Measurements from ENCODE around the gene QPCTL.

Gene QPCTL

DNA sequence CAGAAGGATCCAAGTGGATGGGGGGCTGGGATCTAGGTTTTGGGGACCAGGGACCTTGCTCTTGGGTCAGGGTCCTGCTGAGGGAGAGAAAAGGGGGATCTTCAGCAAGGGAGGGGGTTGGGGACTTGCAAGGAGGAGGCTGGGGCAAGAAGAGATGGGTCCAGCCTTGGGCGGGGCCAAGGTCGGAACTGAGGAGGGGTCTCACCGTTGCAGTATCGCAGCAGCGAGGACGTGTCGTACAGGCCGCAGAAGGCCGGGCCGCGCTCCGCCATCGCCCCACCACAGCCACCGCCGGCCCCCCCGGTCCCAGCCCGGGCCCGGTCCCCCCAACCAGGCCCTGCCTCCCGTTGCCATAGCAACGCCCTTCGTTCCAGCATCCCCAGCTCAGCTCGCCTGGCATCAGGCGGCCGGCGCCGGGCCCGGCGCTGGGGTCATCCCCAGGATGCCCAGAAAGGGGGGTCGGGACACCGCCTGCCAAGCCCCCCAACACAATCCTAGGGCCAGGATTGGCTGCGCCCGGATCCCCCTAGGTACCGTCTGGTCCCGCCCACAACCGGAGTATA lies 47.3 kb upstream of the QPCTL start:
- Histone ChIP-seq H3K27me3 (ENCODE audit: insufficient read depth, low read length) (no peaks in the 10 kb centered on the region), H3F3A (ENCODE audit: insufficient read depth, low read length) (0 out of 2 replicates have a peak, but pooled peaks cover 3% of the 10 kb centered on the region), H3K9me2 (ENCODE audit: low read depth, low read length) (no peaks in the 10 kb centered on the region), H4K20me1 (ENCODE audit: insufficient read depth, low read length) (no peaks in the 10 kb centered on the region), H3K9ac (ENCODE audit: low read length) (no peak overlapping the region), H3K27ac (ENCODE audit: low read depth, low read length, poor library complexity, severe bottlenecking) (no peak overlapping the region), H3K4me3 (ENCODE audit: low read depth, low read length, poor library complexity, severe bottlenecking) (peak overlapping the region; percentile 65), H2AFZ (ENCODE audit: low read length) (no peak overlapping the region), H3K9me3 (ENCODE audit: low read length) (no peaks in the 10 kb centered on the region), H3K4me2 (ENCODE audit: low read length) (peak overlapping the region; percentile 70), H3K4me1 (ENCODE audit: insufficient read depth, low read length, severe bottlenecking) (peaks cover 35% of the 10 kb centered on the region), H3K36me3 (ENCODE audit: insufficient read depth, low read length) (no peaks in the 10 kb centered on the region), H3K79me2 (ENCODE audit: insufficient read depth, low read length) (no peaks in the 10 kb centered on the region)
- TF ChIP-seq EZH2 (IDR thresholded peaks at IDR 0.05; ENCODE audit: borderline replicate concordance, low read length): no peak
- TF ChIP-seq, protein P1, sequence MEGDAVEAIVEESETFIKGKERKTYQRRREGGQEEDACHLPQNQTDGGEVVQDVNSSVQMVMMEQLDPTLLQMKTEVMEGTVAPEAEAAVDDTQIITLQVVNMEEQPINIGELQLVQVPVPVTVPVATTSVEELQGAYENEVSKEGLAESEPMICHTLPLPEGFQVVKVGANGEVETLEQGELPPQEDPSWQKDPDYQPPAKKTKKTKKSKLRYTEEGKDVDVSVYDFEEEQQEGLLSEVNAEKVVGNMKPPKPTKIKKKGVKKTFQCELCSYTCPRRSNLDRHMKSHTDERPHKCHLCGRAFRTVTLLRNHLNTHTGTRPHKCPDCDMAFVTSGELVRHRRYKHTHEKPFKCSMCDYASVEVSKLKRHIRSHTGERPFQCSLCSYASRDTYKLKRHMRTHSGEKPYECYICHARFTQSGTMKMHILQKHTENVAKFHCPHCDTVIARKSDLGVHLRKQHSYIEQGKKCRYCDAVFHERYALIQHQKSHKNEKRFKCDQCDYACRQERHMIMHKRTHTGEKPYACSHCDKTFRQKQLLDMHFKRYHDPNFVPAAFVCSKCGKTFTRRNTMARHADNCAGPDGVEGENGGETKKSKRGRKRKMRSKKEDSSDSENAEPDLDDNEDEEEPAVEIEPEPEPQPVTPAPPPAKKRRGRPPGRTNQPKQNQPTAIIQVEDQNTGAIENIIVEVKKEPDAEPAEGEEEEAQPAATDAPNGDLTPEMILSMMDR (IDR thresholded peaks at IDR 0.05; ENCODE audit: low read length): no peak

DNA sequence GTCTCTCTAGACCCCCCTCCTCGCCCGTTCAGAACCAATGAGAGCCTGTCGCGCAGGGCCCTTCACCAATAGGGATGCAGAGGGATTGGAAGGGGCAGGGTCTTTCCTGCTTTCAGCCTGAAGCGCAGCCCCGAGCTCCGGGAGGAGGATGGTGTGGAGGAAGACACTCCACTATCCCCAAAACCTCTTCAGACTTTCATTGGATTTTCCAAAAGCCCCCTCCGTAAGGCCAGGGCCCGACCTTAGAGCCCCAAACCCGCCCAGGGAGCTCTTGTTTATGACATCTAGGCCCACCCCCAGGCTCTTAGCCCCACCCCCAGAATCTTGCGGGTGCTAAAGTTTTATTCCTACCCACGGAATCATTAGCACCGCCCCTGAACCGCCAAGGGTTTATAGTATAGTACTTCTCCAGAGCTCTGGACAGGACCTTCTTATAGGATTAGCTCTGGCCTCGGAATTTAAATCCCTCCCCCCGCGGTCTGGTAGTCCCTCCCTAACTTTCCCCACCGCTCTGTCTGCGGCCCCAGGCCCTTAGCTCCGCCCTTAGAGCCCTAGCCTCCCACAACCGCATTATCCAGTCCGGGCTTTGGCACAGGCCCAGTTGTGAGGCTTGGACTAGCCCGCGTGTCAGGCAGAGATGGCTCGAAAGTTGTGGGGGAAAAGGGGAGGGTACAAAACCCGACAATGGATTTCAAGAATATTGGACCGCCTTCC lies 46.7 kb upstream of the QPCTL start:
- Histone ChIP-seq H3K4me3 (ENCODE audit: low read depth, low read length, poor library complexity, severe bottlenecking) (peak overlapping the region; percentile 65), H3K36me3 (ENCODE audit: insufficient read depth, low read length) (no peaks in the 10 kb centered on the region), H3K27ac (ENCODE audit: low read depth, low read length, poor library complexity, severe bottlenecking) (no peak overlapping the region), H3K9me2 (ENCODE audit: low read depth, low read length) (no peaks in the 10 kb centered on the region), H3K79me2 (ENCODE audit: insufficient read depth, low read length) (no peaks in the 10 kb centered on the region), H3F3A (ENCODE audit: insufficient read depth, low read length) (0 out of 2 replicates have a peak, but pooled peaks cover 3% of the 10 kb centered on the region), H3K9me3 (ENCODE audit: low read length) (no peaks in the 10 kb centered on the region), H4K20me1 (ENCODE audit: insufficient read depth, low read length) (no peaks in the 10 kb centered on the region), H3K27me3 (ENCODE audit: insufficient read depth, low read length) (no peaks in the 10 kb centered on the region), H2AFZ (ENCODE audit: low read length) (peak overlapping the region; percentile 97; the same call in 1 of the 2 replicates), H3K9ac (ENCODE audit: low read length) (peak overlapping the region; percentile 40; the same call in 1 of the 2 replicates), H3K4me1 (ENCODE audit: insufficient read depth, low read length, severe bottlenecking) (peaks cover 33% of the 10 kb centered on the region), H3K4me2 (ENCODE audit: low read length) (peak overlapping the region; percentile 70)
- TF ChIP-seq EZH2 (IDR thresholded peaks at IDR 0.05; ENCODE audit: borderline replicate concordance, low read length): no peak
- TF ChIP-seq, protein P1 (IDR thresholded peaks at IDR 0.05; ENCODE audit: low read length): no peak

DNA sequence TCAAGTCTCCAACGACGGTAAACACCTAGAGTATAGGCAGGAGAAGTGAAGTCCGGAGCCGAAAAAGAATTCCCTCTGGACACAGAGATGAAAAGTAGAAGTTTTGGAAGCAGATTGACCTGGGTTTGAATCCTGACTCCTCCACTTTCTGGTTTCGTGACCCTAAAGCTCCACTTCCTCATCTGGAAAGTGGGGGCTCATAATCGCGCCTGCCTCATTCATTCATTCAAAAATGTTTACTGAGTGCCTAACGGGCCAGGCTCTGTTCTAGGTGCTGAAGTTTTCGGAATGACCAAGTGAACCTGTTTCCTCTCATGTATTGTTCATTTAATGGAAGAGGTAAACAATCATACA lies 46.1 kb upstream of the QPCTL start:
- no peaks in the 10 kb centered on the region for H3K27me3 ChIP-seq (ENCODE audit: insufficient read depth, low read length)
- no peaks in the 10 kb centered on the region for H3K9me3 ChIP-seq (ENCODE audit: low read length)
- peak overlapping the region; percentile 70 for H3K4me2 ChIP-seq (ENCODE audit: low read length)
- peak overlapping the region; percentile 97; the same call in 1 of the 2 replicates for H2AFZ ChIP-seq (ENCODE audit: low read length)
- peak overlapping the region; percentile 65 for H3K4me3 ChIP-seq (ENCODE audit: low read depth, low read length, poor library complexity, severe bottlenecking)
- H3K36me3 ChIP-seq (ENCODE audit: insufficient read depth, low read length): no peaks in the 10 kb centered on the region
- H3K9ac ChIP-seq (ENCODE audit: low read length): peak overlapping the region; percentile 40; the same call in 1 of the 2 replicates
- 0 out of 2 replicates have a peak, but pooled peaks cover 3% of the 10 kb centered on the region for H3F3A ChIP-seq (ENCODE audit: insufficient read depth, low read length)
- TF ChIP-seq EZH2 (IDR thresholded peaks at IDR 0.05; ENCODE audit: borderline replicate concordance, low read length): no peak
- TF ChIP-seq, protein P1 (IDR thresholded peaks at IDR 0.05; ENCODE audit: low read length): no peak
- H3K4me1 ChIP-seq (ENCODE audit: insufficient read depth, low read length, severe bottlenecking): peaks cover 27% of the 10 kb centered on the region
- H3K79me2 ChIP-seq (ENCODE audit: insufficient read depth, low read length): no peaks in the 10 kb centered on the region
- no peaks in the 10 kb centered on the region for H4K20me1 ChIP-seq (ENCODE audit: insufficient read depth, low read length)
- H3K27ac ChIP-seq (ENCODE audit: low read depth, low read length, poor library complexity, severe bottlenecking): no peak overlapping the region
- no peaks in the 10 kb centered on the region for H3K9me2 ChIP-seq (ENCODE audit: low read depth, low read length)
